ENCODE measurements around the gene MAD2L2.

GRCh38 chr1:11648039-11648438, 32.9 kb downstream of the MAD2L2 start:
- TF ChIP-seq, protein P1, sequence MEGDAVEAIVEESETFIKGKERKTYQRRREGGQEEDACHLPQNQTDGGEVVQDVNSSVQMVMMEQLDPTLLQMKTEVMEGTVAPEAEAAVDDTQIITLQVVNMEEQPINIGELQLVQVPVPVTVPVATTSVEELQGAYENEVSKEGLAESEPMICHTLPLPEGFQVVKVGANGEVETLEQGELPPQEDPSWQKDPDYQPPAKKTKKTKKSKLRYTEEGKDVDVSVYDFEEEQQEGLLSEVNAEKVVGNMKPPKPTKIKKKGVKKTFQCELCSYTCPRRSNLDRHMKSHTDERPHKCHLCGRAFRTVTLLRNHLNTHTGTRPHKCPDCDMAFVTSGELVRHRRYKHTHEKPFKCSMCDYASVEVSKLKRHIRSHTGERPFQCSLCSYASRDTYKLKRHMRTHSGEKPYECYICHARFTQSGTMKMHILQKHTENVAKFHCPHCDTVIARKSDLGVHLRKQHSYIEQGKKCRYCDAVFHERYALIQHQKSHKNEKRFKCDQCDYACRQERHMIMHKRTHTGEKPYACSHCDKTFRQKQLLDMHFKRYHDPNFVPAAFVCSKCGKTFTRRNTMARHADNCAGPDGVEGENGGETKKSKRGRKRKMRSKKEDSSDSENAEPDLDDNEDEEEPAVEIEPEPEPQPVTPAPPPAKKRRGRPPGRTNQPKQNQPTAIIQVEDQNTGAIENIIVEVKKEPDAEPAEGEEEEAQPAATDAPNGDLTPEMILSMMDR (IDR thresholded peaks at IDR 0.05), result no peak
- TF ChIP-seq CBFB (CRISPR knock-in tag; IDR thresholded peaks at IDR 0.05; ENCODE audit: low read depth) (no peak), NR1H2 (CRISPR knock-in tag; IDR thresholded peaks at IDR 0.05) (no peak)
